Measurements from ENCODE around the gene NADK.

- TF ChIP-seq, protein P1, sequence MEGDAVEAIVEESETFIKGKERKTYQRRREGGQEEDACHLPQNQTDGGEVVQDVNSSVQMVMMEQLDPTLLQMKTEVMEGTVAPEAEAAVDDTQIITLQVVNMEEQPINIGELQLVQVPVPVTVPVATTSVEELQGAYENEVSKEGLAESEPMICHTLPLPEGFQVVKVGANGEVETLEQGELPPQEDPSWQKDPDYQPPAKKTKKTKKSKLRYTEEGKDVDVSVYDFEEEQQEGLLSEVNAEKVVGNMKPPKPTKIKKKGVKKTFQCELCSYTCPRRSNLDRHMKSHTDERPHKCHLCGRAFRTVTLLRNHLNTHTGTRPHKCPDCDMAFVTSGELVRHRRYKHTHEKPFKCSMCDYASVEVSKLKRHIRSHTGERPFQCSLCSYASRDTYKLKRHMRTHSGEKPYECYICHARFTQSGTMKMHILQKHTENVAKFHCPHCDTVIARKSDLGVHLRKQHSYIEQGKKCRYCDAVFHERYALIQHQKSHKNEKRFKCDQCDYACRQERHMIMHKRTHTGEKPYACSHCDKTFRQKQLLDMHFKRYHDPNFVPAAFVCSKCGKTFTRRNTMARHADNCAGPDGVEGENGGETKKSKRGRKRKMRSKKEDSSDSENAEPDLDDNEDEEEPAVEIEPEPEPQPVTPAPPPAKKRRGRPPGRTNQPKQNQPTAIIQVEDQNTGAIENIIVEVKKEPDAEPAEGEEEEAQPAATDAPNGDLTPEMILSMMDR (IDR thresholded peaks at IDR 0.05) = no peak
- TF ChIP-seq POLR2AphosphoS5 (IDR thresholded peaks at IDR 0.05) (no peak), EP300 (IDR thresholded peaks at IDR 0.05) (no peak), POLR2A (IDR thresholded peaks at IDR 0.05) (no peak)
These were observed 18.6 kb downstream of the NADK start for GRCh38 chr1:1759456-1760344.
